ENCODE measurements around the gene TUBG2. TPM values are rescaled to one million over a fixed set of nuclear protein-coding genes. Genes with fewer than 3 reads are reported as not detected.
"Not testable (repeated sequence)": the region's sequence is repeated elsewhere in the genome, so short reads cannot be mapped to it uniquely, and the experiment has no call there.

TUBG2 gene
- total RNA-seq, 1 donor from 2014 or later: 5.3 TPM

GRCh38 chr17:42618442-42619150 lies 40.5 kb upstream of the TUBG2 start:
- no peak for FAIRE-seq
- Histone ChIP-seq H3K4me3 (ENCODE audit: low read depth, low read length) (no peak overlapping the region), H3K27me3 (ENCODE audit: control insufficient read depth, insufficient read depth, low read length) (no peaks in the 10 kb centered on the region), H3K36me3 (ENCODE audit: control insufficient read depth, insufficient read depth, low read length) (peaks cover 14% of the 10 kb centered on the region)
- TF ChIP-seq CTCF (IDR thresholded peaks at IDR 0.05; ENCODE audit: insufficient read depth, low read length, severe bottlenecking): peak; percentile 59
- peak; percentile 57 for DNase-seq (ENCODE audit: low read depth)

GRCh38 chr17:42621987-42622386 lies 37.1 kb upstream of the TUBG2 start:
- H3K36me3 ChIP-seq (ENCODE audit: control insufficient read depth, insufficient read depth, low read length); H3K27me3 ChIP-seq (ENCODE audit: control insufficient read depth, insufficient read depth, low read length); FAIRE-seq; DNase-seq (ENCODE audit: low read depth); H3K4me3 ChIP-seq (ENCODE audit: low read depth, low read length): not testable (repeated sequence)

- no peak for TF ChIP-seq CTCF (IDR thresholded peaks at IDR 0.05; ENCODE audit: insufficient read depth, low read length, severe bottlenecking)
- no peak for FAIRE-seq
- H3K27me3 ChIP-seq (ENCODE audit: control insufficient read depth, insufficient read depth, low read length): no peaks in the 10 kb centered on the region
- H3K36me3 ChIP-seq (ENCODE audit: control insufficient read depth, insufficient read depth, low read length): no peaks in the 10 kb centered on the region
- DNase-seq (ENCODE audit: low read depth): no peak
- no peak overlapping the region for H3K4me3 ChIP-seq (ENCODE audit: low read depth, low read length)
These were observed 35.8 kb upstream of the TUBG2 start for GRCh38 chr17:42623271-42623670.

GRCh38 chr17:42623732-42624596 lies 35.1 kb upstream of the TUBG2 start:
- no peak for FAIRE-seq
- no peak for TF ChIP-seq CTCF (IDR thresholded peaks at IDR 0.05; ENCODE audit: insufficient read depth, low read length, severe bottlenecking)
- peak; percentile 95 for DNase-seq (ENCODE audit: low read depth)
- Histone ChIP-seq H3K36me3 (ENCODE audit: control insufficient read depth, insufficient read depth, low read length) (no peaks in the 10 kb centered on the region), H3K4me3 (ENCODE audit: low read depth, low read length) (no peak overlapping the region), H3K27me3 (ENCODE audit: control insufficient read depth, insufficient read depth, low read length) (no peaks in the 10 kb centered on the region)

GRCh38 chr17:42627032-42627764 lies 31.9 kb upstream of the TUBG2 start:
- not testable (repeated sequence) for H3K36me3 ChIP-seq (ENCODE audit: control insufficient read depth, insufficient read depth, low read length); H3K27me3 ChIP-seq (ENCODE audit: control insufficient read depth, insufficient read depth, low read length); DNase-seq (ENCODE audit: low read depth); FAIRE-seq; H3K4me3 ChIP-seq (ENCODE audit: low read depth, low read length)

- no peak for FAIRE-seq
- peak; percentile 95 for DNase-seq (ENCODE audit: low read depth)
- H3K4me3 ChIP-seq (ENCODE audit: low read depth, low read length): no peak overlapping the region
These were observed 29.6 kb upstream of the TUBG2 start for GRCh38 chr17:42629411-42630009.

More at GRCh38 chr17:42629411-42630009, 29.6 kb upstream of the TUBG2 start:
- TF ChIP-seq CTCF (IDR thresholded peaks at IDR 0.05; ENCODE audit: insufficient read depth, low read length, severe bottlenecking): no peak
- Histone ChIP-seq H3K36me3 (ENCODE audit: control insufficient read depth, insufficient read depth, low read length) (no peaks in the 10 kb centered on the region), H3K27me3 (ENCODE audit: control insufficient read depth, insufficient read depth, low read length) (no peaks in the 10 kb centered on the region)
